A673 (cell line): Measurements from ENCODE around the gene ATP1A2. TPM values are rescaled to one million over a fixed set of nuclear protein-coding genes. Genes with fewer than 3 reads are reported as not detected.

Source experiments
- BruUV-seq: library from RNA; stranded (reverse); fragments of 400-500 nt; replicated peaks from 2 replicates; lab custom pipeline; 2021; lab: Mats Ljungman, UMichigan
- CTCF ChIA-PET: fragments of 300-600 bp; sonication (Branson Sonifier 250); formaldehyde crosslinking; loops from one replicate; lab custom pipeline; 2022; ENCODE audit warnings: antibody characterized with exemption; lab: Charles Lee
- POLR2A ChIA-PET: fragments of 300-600 bp; sonication (Branson Sonifier 250); formaldehyde crosslinking; loops from one replicate; lab custom pipeline; 2022; ENCODE audit warnings: antibody characterized with exemption; ENCODE audit not compliant: low non-redundant PET; lab: Charles Lee
- DNase-seq: peaks from one replicate; pipeline ENCODE4 v3.0.0-alpha.2; 2015; ENCODE audit warnings: low spot score
- H3K27ac ChIP-seq: fragments of 200-600 bp; sonication (generic); 2 replicates; pipeline ENCODE4 v1.5.1; 2016; ENCODE audit warnings: mixed run types, low read depth, mild to moderate bottlenecking, mixed read lengths, antibody characterized with exemption, low read length; ENCODE audit not compliant: poor library complexity, severe bottlenecking
- H3K27me3 ChIP-seq: fragments of 200-600 bp; sonication (generic); replicated peaks from 2 replicates; pipeline ENCODE4 v1.6.1; 2017; ENCODE audit warnings: mixed run types, low read depth, mild to moderate bottlenecking, mixed read lengths, antibody characterized with exemption, low read length; ENCODE audit not compliant: insufficient read depth, poor library complexity
- H3K36me3 ChIP-seq: fragments of 200-600 bp; sonication (generic); 2 replicates; pipeline ENCODE4 v1.6.1; 2016; ENCODE audit warnings: mixed run types, mild to moderate bottlenecking, mixed read lengths, antibody characterized with exemption, low read length; ENCODE audit not compliant: insufficient read depth, poor library complexity, severe bottlenecking
- H3K4me1 ChIP-seq: fragments of 200-600 bp; sonication (generic); 2 replicates; pipeline ENCODE4 v1.6.1; 2017; ENCODE audit warnings: mixed run types, mild to moderate bottlenecking, mixed read lengths, antibody characterized with exemption, low read length; ENCODE audit not compliant: insufficient read depth, poor library complexity, severe bottlenecking
- H3K4me3 ChIP-seq: fragments of 200-600 bp; sonication (generic); 2 replicates; pipeline ENCODE4 v1.5.1; 2016; ENCODE audit warnings: low read depth, mixed run types, mild to moderate bottlenecking, mixed read lengths, low read length; ENCODE audit not compliant: poor library complexity, severe bottlenecking
- H3K9me3 ChIP-seq: fragments of 200-600 bp; sonication (generic); 2 replicates; pipeline ENCODE4 v1.6.1; 2016; ENCODE audit warnings: mixed run types, low read depth, mild to moderate bottlenecking, mixed read lengths, antibody characterized with exemption, low read length; ENCODE audit not compliant: poor library complexity, severe bottlenecking
- EZH2 ChIP-seq: fragments of 200-600 bp; sonication (generic); IDR thresholded peaks from 2 replicates; pipeline ENCODE4 v1.6.1; 2017; ENCODE audit warnings: borderline replicate concordance, low read depth, mild to moderate bottlenecking, mixed read lengths, antibody characterized with exemption, low read length; ENCODE audit not compliant: poor library complexity, severe bottlenecking
- intact Hi-C: fragments of 100-400 bp; cut with micrococcal nuclease; formaldehyde crosslinking; loops from one replicate; pipeline ENCODE4 v1.10.0; 2022; ENCODE audit not compliant: unreplicated experiment
- total RNA-seq: library from RNA; stranded (reverse); gene quantifications from 2 replicates; pipeline ENCODE4 v1.2.3, GENCODE V29; 2021
- TF ChIP-seq, protein P1 (sequence below): fragments of 300-800, 200-600 bp; sonication (generic); conservative IDR thresholded peaks from 2 replicates; pipeline ENCODE4 v1.5.1; 2017; ENCODE audit warnings: low read depth, mild to moderate bottlenecking, antibody characterized with exemption, low read length, moderate library complexity, mixed read lengths

The ATP1A2 gene
- total RNA-seq, 1 experiment from 2014 or later, result not detected

DNA sequence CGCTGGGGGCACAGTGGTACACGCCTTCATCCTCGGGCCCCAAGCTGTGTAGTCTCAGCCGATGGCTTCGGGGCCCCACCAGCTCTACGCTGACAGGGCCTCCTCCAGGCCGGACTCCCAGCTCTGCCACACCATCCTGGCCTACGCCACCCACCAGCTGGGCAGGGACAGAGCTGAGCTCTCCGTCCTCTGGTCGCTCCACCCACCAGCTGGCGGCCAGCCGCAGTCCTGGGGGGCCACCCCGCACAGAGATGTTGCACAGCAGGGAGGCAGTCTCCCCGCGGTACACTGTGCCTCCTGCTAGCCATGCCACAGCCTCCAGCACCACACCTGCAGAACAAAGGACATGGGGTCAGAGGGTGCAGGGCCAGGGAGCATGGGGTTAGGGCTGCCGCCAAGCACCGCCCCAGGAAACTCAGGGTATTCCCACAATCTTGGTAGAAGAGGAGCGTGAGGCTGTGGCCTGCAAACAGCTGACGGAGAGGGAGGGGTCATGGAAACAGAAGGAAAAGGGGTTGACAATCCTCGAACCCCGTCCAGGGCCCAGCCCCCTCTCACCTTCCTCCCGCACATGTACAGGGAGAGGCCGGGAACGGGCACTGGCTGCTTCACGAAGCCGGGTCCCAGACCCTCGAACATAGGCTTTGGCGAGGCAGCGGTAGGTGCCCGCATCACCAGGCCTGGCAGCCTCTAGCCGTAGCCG lies 23.0 kb upstream of the ATP1A2 start:
- ChIA-PET POLR2A (no interaction called here), CTCF (no interaction called here)
- BruUV-seq, result no TSS peak
- H3K27ac ChIP-seq, result no peak overlapping the region
- no peaks in the 10 kb centered on the region for H3K36me3 ChIP-seq
- TF ChIP-seq, protein P1, sequence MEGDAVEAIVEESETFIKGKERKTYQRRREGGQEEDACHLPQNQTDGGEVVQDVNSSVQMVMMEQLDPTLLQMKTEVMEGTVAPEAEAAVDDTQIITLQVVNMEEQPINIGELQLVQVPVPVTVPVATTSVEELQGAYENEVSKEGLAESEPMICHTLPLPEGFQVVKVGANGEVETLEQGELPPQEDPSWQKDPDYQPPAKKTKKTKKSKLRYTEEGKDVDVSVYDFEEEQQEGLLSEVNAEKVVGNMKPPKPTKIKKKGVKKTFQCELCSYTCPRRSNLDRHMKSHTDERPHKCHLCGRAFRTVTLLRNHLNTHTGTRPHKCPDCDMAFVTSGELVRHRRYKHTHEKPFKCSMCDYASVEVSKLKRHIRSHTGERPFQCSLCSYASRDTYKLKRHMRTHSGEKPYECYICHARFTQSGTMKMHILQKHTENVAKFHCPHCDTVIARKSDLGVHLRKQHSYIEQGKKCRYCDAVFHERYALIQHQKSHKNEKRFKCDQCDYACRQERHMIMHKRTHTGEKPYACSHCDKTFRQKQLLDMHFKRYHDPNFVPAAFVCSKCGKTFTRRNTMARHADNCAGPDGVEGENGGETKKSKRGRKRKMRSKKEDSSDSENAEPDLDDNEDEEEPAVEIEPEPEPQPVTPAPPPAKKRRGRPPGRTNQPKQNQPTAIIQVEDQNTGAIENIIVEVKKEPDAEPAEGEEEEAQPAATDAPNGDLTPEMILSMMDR, result no peak
- TF ChIP-seq EZH2, result no peak
- H3K9me3 ChIP-seq, result no peaks in the 10 kb centered on the region
- no peak overlapping the region for H3K4me3 ChIP-seq
- no peak for DNase-seq
- intact Hi-C loops, result no loop called here
- peaks cover 2% of the 10 kb centered on the region for H3K4me1 ChIP-seq
- no peaks in the 10 kb centered on the region for H3K27me3 ChIP-seq

DNA sequence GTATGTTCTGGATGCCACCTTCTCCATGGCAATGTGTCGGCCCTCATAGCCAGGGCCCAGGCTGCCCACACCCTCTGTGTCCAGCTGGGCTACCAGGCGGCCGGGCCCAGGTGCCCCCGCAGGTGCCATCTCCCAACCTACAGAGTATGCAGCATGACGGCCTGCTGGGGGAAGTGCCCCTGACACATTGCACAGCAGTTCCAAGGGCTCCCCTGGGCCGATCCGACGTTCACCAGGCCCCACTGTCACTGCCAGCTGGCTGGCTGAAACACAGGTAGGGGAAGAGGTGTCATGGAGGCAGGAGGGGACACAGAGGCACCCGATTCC lies 22.5 kb upstream of the ATP1A2 start:
- no peaks in the 10 kb centered on the region for H3K27me3 ChIP-seq
- no peak overlapping the region for H3K27ac ChIP-seq
- TF ChIP-seq, protein P1, result no peak
- TF ChIP-seq EZH2, result no peak
- H3K36me3 ChIP-seq, result no peaks in the 10 kb centered on the region
- ChIA-PET CTCF (no interaction called here), POLR2A (no interaction called here)
- no peak overlapping the region for H3K4me3 ChIP-seq
- intact Hi-C loops, result no loop called here
- no peaks in the 10 kb centered on the region for H3K9me3 ChIP-seq
- no peak for DNase-seq
- BruUV-seq, result no TSS peak
- H3K4me1 ChIP-seq, result peaks cover 7% of the 10 kb centered on the region

DNA sequence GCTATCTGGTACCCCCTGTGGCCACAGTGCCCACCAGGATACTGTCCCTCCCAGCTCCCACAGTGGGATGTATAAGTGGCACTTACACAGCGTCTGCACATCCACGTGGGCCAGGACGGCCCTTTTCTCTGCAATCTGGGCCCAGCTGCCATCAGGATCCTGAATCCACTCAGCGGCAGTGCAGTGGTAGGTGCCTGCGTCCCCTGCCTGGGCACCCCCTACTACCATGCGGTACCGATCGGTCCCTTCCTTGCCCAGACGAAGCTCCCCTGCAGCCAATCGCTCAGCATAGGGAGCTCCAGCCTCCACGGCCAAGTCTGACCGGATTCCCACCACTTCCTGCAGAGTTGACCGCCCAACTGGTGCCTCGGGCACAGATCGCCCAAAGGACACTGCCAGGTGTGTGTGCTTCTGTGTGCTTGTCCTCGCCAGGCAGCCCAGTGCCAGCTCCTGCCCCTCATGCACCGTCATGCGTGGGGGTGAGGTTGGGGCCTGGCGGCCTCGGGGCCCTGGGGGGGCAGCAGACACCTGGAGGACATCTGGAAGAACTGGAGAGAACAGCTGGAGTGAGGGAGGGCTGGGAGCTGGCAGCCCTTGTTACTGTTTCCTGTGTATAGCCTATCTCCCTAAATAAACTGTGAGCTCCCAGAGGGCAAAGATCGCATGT lies 21.8 kb upstream of the ATP1A2 start:
- H3K4me3 ChIP-seq, result no peak overlapping the region
- no peaks in the 10 kb centered on the region for H3K27me3 ChIP-seq
- DNase-seq, result no peak
- TF ChIP-seq EZH2, result no peak
- TF ChIP-seq, protein P1, result no peak
- intact Hi-C loops, result no loop called here
- no TSS peak for BruUV-seq
- no peaks in the 10 kb centered on the region for H3K36me3 ChIP-seq
- ChIA-PET POLR2A (no interaction called here), CTCF (no interaction called here)
- H3K9me3 ChIP-seq, result no peaks in the 10 kb centered on the region
- peaks cover 7% of the 10 kb centered on the region for H3K4me1 ChIP-seq
- no peak overlapping the region for H3K27ac ChIP-seq
